IMR-90 (cell line): ENCODE results near the gene DAPK1. TPM values are rescaled to one million over a fixed set of nuclear protein-coding genes. Genes with fewer than 3 reads are reported as not detected.

Source experiments
- ATAC-seq: fragments of 200-7000 bp; cut with Tn5 transposase; 2 replicates; pipeline ENCODE4 v1.9.1; 2020; ENCODE audit warnings: low read depth, mild to moderate bottlenecking, moderate library complexity
- BruUV-seq: library from RNA; stranded (reverse); fragments of 400-500 nt; replicated peaks from 2 replicates; lab custom pipeline; 2021; lab: Mats Ljungman, UMichigan
- CTCF ChIA-PET: fragments of 300-600 bp; formaldehyde crosslinking; extraction: SDS; loops from one replicate; lab custom pipeline; 2021; ENCODE audit warnings: antibody characterized with exemption; lab: Yijun Ruan, JAX
- POLR2A ChIA-PET: fragments of 300-600 bp; sonication (Branson Sonifier 250); formaldehyde crosslinking; loops from one replicate; lab custom pipeline; 2022; ENCODE audit warnings: antibody characterized with exemption; ENCODE audit not compliant: unreplicated experiment; lab: Charles Lee
- DNase-seq: peaks from one replicate; pipeline ENCODE4 v3.0.0; 2013
- H2AFZ ChIP-seq: replicated peaks from 2 replicates; pipeline ENCODE3; 2013; ENCODE audit warnings: low read length, mild to moderate bottlenecking; ENCODE audit not compliant: poor library complexity
- H2AK5ac ChIP-seq: 2 replicates; pipeline ENCODE4 v1.6.1; 2013; ENCODE audit warnings: low read depth, low read length, inconsistent platforms
- H2AK9ac ChIP-seq: replicated peaks from 2 replicates; pipeline ENCODE3; 2013; ENCODE audit warnings: mild to moderate bottlenecking, low read depth, low read length, moderate library complexity; ENCODE audit not compliant: poor library complexity
- H2BK120ac ChIP-seq: 2 replicates; pipeline ENCODE4 v1.6.1; 2013; ENCODE audit warnings: low read depth, low read length, inconsistent platforms
- H2BK15ac ChIP-seq: 3 replicates; pipeline ENCODE4 v1.6.1; 2013; ENCODE audit warnings: low read depth, low read length, inconsistent platforms
- H2BK20ac ChIP-seq: 2 replicates; pipeline ENCODE4 v1.6.1; 2013; ENCODE audit warnings: low read depth, mild to moderate bottlenecking, inconsistent platforms, low read length, moderate library complexity
- H2BK5ac ChIP-seq: 2 replicates; pipeline ENCODE4 v1.6.1; 2013; ENCODE audit warnings: mild to moderate bottlenecking, low read depth, low read length, inconsistent platforms; ENCODE audit not compliant: poor library complexity, severe bottlenecking
- H3K14ac ChIP-seq: replicated peaks from 2 replicates; pipeline ENCODE4 v1.6.1; 2013; ENCODE audit warnings: low read depth, low read length, inconsistent platforms
- H3K18ac ChIP-seq: 2 replicates; pipeline ENCODE4 v1.6.1; 2013; ENCODE audit warnings: low read depth, low read length, control low read depth
- H3K23ac ChIP-seq: 2 replicates; pipeline ENCODE4 v1.6.1; 2013; ENCODE audit warnings: low read depth, low read length, inconsistent platforms
- H3K27ac ChIP-seq: 2 replicates; pipeline ENCODE4 v1.5.1; 2013; ENCODE audit warnings: mild to moderate bottlenecking, control low read depth, low read length; ENCODE audit not compliant: insufficient read depth
- H3K27me3 ChIP-seq: 2 replicates; pipeline ENCODE4 v1.6.1; 2013; ENCODE audit warnings: low read length; ENCODE audit not compliant: control insufficient read depth, insufficient read depth
- H3K36me3 ChIP-seq: 2 replicates; pipeline ENCODE4 v1.6.1; 2013; ENCODE audit warnings: low read length, mixed read lengths; ENCODE audit not compliant: control insufficient read depth, insufficient read depth
- H3K4ac ChIP-seq: 2 replicates; pipeline ENCODE4 v1.6.1; 2013; ENCODE audit warnings: low read depth, low read length, inconsistent platforms
- H3K4me1 ChIP-seq: 2 replicates; pipeline ENCODE4 v1.6.1; 2013; ENCODE audit warnings: low read length, mixed read lengths; ENCODE audit not compliant: control insufficient read depth, insufficient read depth
- H3K4me2 ChIP-seq: 2 replicates; pipeline ENCODE4 v1.6.1; 2013; ENCODE audit warnings: low read depth, mild to moderate bottlenecking, control low read depth, low read length, moderate library complexity
- H3K4me3 ChIP-seq: 2 replicates; pipeline ENCODE4 v1.5.1; 2013; ENCODE audit warnings: low read depth, mild to moderate bottlenecking, control low read depth, low read length, moderate library complexity; ENCODE audit not compliant: insufficient read depth
- H3K56ac ChIP-seq: 2 replicates; pipeline ENCODE4 v1.6.1; 2013; ENCODE audit warnings: low read length, inconsistent platforms; ENCODE audit not compliant: insufficient read depth; ENCODE audit errors: extremely low read depth
- H3K79me1 ChIP-seq, 2 experiments: 2 replicates each; pipeline ENCODE4 v1.6.1; 2013; ENCODE audit warnings: low read length in 2 of 2, inconsistent platforms in 1 of 2, low read depth in 1 of 2
- H3K9ac ChIP-seq: 2 replicates; pipeline ENCODE4 v1.6.1; 2013; ENCODE audit warnings: low read depth, low read length, control low read depth
- H3K9me1 ChIP-seq: 2 replicates; pipeline ENCODE4 v1.6.1; 2013; ENCODE audit warnings: low read length, inconsistent platforms; ENCODE audit not compliant: insufficient read depth
- H3K9me3 ChIP-seq: 2 replicates; pipeline ENCODE4 v1.6.1; 2013; ENCODE audit warnings: low read length; ENCODE audit not compliant: control insufficient read depth, insufficient read depth
- H4K20me1 ChIP-seq: 2 replicates; pipeline ENCODE4 v1.6.1; 2013; ENCODE audit warnings: low read length, inconsistent platforms; ENCODE audit not compliant: insufficient read depth
- H4K5ac ChIP-seq: 2 replicates; pipeline ENCODE4 v1.6.1; 2013; ENCODE audit warnings: mild to moderate bottlenecking, low read depth, low read length, control low read depth
- H4K8ac ChIP-seq, 2 experiments: 2 replicates each; pipeline ENCODE4 v1.6.1; 2013; ENCODE audit warnings: low read depth in 2 of 2, low read length in 2 of 2, control low read depth in 1 of 2, inconsistent platforms in 1 of 2
- H4K91ac ChIP-seq: 2 replicates; pipeline ENCODE4 v1.6.1; 2013; ENCODE audit warnings: low read depth, low read length, inconsistent platforms; ENCODE audit not compliant: insufficient read depth
- FOS ChIP-seq: fragments of 150-350 bp; IDR thresholded peaks from 2 replicates; pipeline ENCODE4 v1.6.1; 2016; ENCODE audit warnings: low read depth, low read length
- MAFK ChIP-seq: IDR thresholded peaks from 2 replicates; pipeline ENCODE4 v1.6.1; 2012; ENCODE audit warnings: low read depth, low read length, improper control_type of control experiment
- RAD21 ChIP-seq: IDR thresholded peaks from 2 replicates; pipeline ENCODE4 v1.6.1; 2012; ENCODE audit warnings: low read length, improper control_type of control experiment
- RCOR1 ChIP-seq: IDR thresholded peaks from 2 replicates; pipeline ENCODE4 v1.6.1; 2012; ENCODE audit warnings: mild to moderate bottlenecking, low read length, improper control_type of control experiment; ENCODE audit not compliant: insufficient replicate concordance
- RFX5 ChIP-seq: IDR thresholded peaks from 2 replicates; pipeline ENCODE4 v1.8.0; 2012; ENCODE audit warnings: low read depth, mild to moderate bottlenecking, low read length, moderate library complexity
- SMC3 ChIP-seq: fragments of 150-350 bp; IDR thresholded peaks from 2 replicates; pipeline ENCODE4 v1.6.1; 2016; ENCODE audit warnings: low read depth, mild to moderate bottlenecking, antibody characterized with exemption, low read length, moderate library complexity
- WGBS, 2 experiments: methylation state at CpG; one replicate each; pipeline versions ENCODE4 v1.1.5 to v1.1.7; 2013; ENCODE audit warnings: missing lambda C conversion rate in 2 of 2; ENCODE audit not compliant: insufficient read length in 1 of 2; ENCODE audit errors: extremely low coverage in 2 of 2; 5-methylcytosine and 5-hydroxymethylcytosine counted together
- dilution Hi-C: fragments of 300-500 bp; cut with HindIII; formaldehyde crosslinking; loops from one replicate; pipeline ENCODE4 v1.14.3; 2018; ENCODE audit warnings: low sequenced_read_pairs; ENCODE audit not compliant: unreplicated experiment
- in situ Hi-C: fragments of 300-500 bp; cut with MboI; formaldehyde crosslinking; loops from 3 replicates; pipeline ENCODE4 v1.14.3; 2019; ENCODE audit warnings: low sequenced_read_pairs, inconsistent platforms, mixed read lengths
- intact Hi-C: fragments of 100-400 bp; cut with micrococcal nuclease; formaldehyde crosslinking; loops from 2 replicates; pipeline ENCODE4 v1.10.0; 2022
- polyA plus RNA-seq, 3 experiments: library from polyadenylated mRNA; depleted of rRNA; stranded (reverse); fragments of >200 nt; gene quantifications; 2 replicates each; pipeline ENCODE4 v1.2.3, GENCODE V29; 2012; ENCODE audit warnings: low replicate concordance in 1 of 3
- total RNA-seq: library from RNA; depleted of rRNA; stranded (reverse); fragments of >200 nt; gene quantifications from 2 replicates; pipeline ENCODE4 v1.2.3, GENCODE V29; 2012
- TF ChIP-seq, protein P1 (sequence below): fragments of 150-350 bp; IDR thresholded peaks from 2 replicates; pipeline ENCODE4 v1.6.1; 2016; ENCODE audit warnings: low read depth, mild to moderate bottlenecking, low read length, moderate library complexity, borderline replicate concordance
- TF ChIP-seq, protein P2 (sequence below): fragments of 150-350 bp; IDR thresholded peaks from 2 replicates; pipeline ENCODE4 v1.6.1; 2017; ENCODE audit warnings: mild to moderate bottlenecking, antibody characterized with exemption, low read length, low read depth

Gene DAPK1
- total and polyA plus RNA-seq, 2 of the 4 experiments (the other 2 are of a cell fraction) = under 0.01 to 0.03 TPM

DNA sequence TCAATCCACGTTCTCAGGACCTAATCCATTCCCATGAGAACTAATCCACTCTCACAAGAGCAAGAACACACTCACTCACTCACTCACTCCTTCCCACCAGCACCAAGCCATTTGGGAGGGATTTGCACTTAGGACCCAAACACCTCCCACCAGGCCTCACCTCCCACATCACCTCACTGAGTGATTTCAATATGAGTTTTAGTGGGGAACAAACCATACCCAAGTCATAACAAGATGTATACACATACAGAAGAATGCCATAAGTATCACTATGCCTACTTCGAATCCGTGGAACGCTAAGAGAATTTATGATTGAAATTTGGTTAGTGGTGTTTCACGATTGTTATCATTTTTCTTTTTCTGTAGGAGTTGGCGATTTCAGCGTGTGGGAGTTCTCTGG lies 199.0 kb downstream of the DAPK1 start:
- Histone ChIP-seq H2BK5ac (no peak overlapping the region), H3K4me1 (no peaks in the 10 kb centered on the region), H3K9me3 (no peaks in the 10 kb centered on the region; the same call in 1 of the 2 replicates), H3K4ac (no peak overlapping the region), H2AK9ac (no peak overlapping the region), H3K4me3 (no peak overlapping the region), H4K8ac (no peak overlapping the region), H3K9me1 (no peaks in the 10 kb centered on the region; the same call in 1 of the 2 replicates), H3K27me3 (no peaks in the 10 kb centered on the region), H3K36me3 (no peaks in the 10 kb centered on the region), H2AK5ac (no peak overlapping the region), H4K91ac (no peak overlapping the region), H2AFZ (no peak overlapping the region), H2BK15ac (no peak overlapping the region), H2BK120ac (no peak overlapping the region), H2BK20ac (no peak overlapping the region), H3K27ac (no peak overlapping the region), H3K79me1 (no peaks in the 10 kb centered on the region), H4K20me1 (no peaks in the 10 kb centered on the region), H3K14ac (no peak overlapping the region), H3K4me2 (no peak overlapping the region), H4K5ac (no peak overlapping the region), H3K56ac (no peak overlapping the region), H3K23ac (no peak overlapping the region), H3K9ac (no peak overlapping the region), H3K18ac (no peak overlapping the region)
- ATAC-seq (no peak), DNase-seq (no peak)
- ChIA-PET CTCF (no interaction called here), POLR2A (no interaction called here)
- BruUV-seq = no TSS peak
- dilution Hi-C loops = no loop called here
- no peak for TF ChIP-seq SMC3
- TF ChIP-seq, protein P1, sequence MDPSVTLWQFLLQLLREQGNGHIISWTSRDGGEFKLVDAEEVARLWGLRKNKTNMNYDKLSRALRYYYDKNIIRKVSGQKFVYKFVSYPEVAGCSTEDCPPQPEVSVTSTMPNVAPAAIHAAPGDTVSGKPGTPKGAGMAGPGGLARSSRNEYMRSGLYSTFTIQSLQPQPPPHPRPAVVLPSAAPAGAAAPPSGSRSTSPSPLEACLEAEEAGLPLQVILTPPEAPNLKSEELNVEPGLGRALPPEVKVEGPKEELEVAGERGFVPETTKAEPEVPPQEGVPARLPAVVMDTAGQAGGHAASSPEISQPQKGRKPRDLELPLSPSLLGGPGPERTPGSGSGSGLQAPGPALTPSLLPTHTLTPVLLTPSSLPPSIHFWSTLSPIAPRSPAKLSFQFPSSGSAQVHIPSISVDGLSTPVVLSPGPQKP = no peak
- no peak for TF ChIP-seq RCOR1
- no peak for TF ChIP-seq RFX5
- TF ChIP-seq FOS = no peak
- TF ChIP-seq, protein P2, sequence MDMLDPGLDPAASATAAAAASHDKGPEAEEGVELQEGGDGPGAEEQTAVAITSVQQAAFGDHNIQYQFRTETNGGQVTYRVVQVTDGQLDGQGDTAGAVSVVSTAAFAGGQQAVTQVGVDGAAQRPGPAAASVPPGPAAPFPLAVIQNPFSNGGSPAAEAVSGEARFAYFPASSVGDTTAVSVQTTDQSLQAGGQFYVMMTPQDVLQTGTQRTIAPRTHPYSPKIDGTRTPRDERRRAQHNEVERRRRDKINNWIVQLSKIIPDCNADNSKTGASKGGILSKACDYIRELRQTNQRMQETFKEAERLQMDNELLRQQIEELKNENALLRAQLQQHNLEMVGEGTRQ = no peak
- TF ChIP-seq MAFK = no peak
- no peak for TF ChIP-seq RAD21
- in situ Hi-C loops = loop anchor here (25.0 kb wide), 2 partner anchors 341 to 1316 kb away; no protein-coding TSS in a partner anchor
- intact Hi-C loops = no loop called here
- no CpG with 5 or more reads among the region's 7 CpGs for WGBS, 2 experiments
